ENCODE data around the gene ITGB6.
"Not testable (repeated sequence)": the region's sequence is repeated elsewhere in the genome, so short reads cannot be mapped to it uniquely, and the experiment has no call there.

ITGB6 gene

GRCh38 chr2:160180172-160180571 lies 19.9 kb downstream of the ITGB6 start:
- no peak overlapping the region for H3K4me3 ChIP-seq (ENCODE audit: low read length)
- TF ChIP-seq ZNF274 (IDR thresholded peaks at IDR 0.05; ENCODE audit: low read depth, low read length) = no peak

- no peak overlapping the region for H3K4me3 ChIP-seq (ENCODE audit: low read length)
- TF ChIP-seq ZNF274 (IDR thresholded peaks at IDR 0.05; ENCODE audit: low read depth, low read length) = no peak
These were observed 24.6 kb downstream of the ITGB6 start for GRCh38 chr2:160175169-160176134.

- H3K4me3 ChIP-seq (ENCODE audit: low read length) = no peak overlapping the region
- TF ChIP-seq ZNF274 (IDR thresholded peaks at IDR 0.05; ENCODE audit: low read depth, low read length) = no peak
These were observed 25.8 kb downstream of the ITGB6 start for GRCh38 chr2:160174322-160174721.

DNA sequence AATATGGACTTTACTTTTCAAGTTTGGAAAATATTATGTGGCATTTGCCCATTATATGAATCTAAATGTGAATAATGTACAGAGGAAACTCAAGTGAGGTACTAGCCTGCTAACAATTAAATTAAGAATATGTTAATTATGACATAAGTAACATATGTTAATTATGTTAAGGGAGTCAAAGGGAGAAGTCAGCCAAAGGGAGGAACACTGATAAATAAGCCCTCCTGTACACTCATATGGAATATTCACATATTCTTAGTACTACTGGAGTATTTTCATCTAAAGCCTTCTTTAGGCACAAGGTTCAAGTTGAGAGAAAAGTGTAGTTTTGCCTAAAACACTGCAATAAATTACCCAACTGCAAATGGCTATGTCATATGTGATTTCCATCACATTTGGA lies 30.1 kb downstream of the ITGB6 start:
- TF ChIP-seq ZNF274 (IDR thresholded peaks at IDR 0.05; ENCODE audit: low read depth, low read length) = no peak
- no peak overlapping the region for H3K4me3 ChIP-seq (ENCODE audit: low read length)

GRCh38 chr2:160169471-160169870 lies 30.6 kb downstream of the ITGB6 start:
- TF ChIP-seq ZNF274 (IDR thresholded peaks at IDR 0.05; ENCODE audit: low read depth, low read length) = no peak
- no peak overlapping the region for H3K4me3 ChIP-seq (ENCODE audit: low read length)

DNA sequence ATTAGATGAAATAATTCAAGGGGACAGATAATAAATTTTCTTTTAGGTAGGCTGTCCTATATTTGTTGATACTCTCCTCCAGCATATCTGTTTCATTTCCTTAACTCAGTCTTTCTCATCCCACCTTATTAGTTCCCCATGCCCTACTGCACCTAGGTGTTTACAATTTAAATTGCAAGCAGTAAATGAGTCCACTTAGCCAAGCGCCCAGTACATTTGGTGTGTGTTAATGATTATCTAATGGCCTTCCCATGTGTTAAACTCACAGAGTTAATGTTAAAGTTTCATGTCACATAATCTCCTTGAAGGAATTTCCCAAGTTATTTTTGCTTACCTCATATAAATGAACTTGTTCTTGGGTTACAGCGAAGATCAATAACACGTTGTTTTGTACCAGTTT lies 31.2 kb downstream of the ITGB6 start:
- no peak overlapping the region for H3K4me3 ChIP-seq (ENCODE audit: low read length)
- TF ChIP-seq ZNF274 (IDR thresholded peaks at IDR 0.05; ENCODE audit: low read depth, low read length) = no peak

DNA sequence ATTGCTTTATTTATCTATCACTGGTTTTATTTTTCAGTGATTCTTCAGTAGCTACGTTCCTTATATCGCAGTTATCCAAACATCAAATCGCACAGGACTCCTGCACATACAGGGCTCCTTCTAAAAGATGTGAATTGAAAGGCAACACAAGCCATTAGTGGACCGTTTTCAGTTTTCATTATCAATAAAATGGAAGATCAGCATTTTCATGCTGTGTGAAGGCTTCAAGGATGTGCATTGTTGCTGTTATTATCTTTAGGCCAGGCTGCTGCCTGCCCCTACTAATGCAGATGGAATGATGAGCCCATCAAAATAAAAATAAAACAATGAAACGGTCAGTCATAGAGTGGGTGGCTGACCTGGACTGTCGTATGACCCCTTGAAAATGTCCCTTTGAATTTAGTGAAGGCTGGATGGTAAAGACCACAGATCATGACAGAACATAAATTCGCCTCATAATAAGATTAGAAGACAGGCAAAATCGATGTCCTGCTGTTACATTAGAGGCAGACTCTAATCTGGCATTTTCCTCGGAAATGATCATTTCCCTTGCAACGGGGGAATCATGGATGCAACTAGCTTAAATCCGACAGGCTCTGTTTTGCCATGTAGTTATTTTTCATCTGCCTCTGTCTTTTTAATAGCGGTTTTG lies 32.9 kb downstream of the ITGB6 start:
- no peak for TF ChIP-seq ZNF274 (IDR thresholded peaks at IDR 0.05; ENCODE audit: low read depth, low read length)
- H3K4me3 ChIP-seq (ENCODE audit: low read length) = no peak overlapping the region

DNA sequence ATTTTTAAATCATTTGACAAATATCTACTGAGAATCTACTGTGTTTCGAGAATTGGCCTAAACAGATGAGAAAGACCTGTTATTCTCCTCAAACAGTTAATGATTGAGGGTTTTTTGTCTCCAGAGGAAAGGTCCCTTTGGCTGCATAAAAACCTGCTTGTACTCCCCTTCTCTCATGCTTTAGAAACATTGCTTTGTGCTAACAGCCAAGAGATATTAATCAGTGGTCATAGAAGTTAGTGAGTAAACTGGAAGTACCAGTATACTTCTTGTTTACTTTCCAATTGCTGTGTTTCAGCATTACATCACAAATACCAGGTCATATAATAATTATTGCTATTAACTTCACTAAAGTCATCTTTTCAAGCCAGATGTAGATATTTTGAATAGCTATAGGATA lies 34.1 kb downstream of the ITGB6 start:
- TF ChIP-seq ZNF274 (IDR thresholded peaks at IDR 0.05; ENCODE audit: low read depth, low read length) = no peak
- H3K4me3 ChIP-seq (ENCODE audit: low read length) = no peak overlapping the region

GRCh38 chr2:160165081-160165480 lies 35.0 kb downstream of the ITGB6 start:
- no peak for TF ChIP-seq ZNF274 (IDR thresholded peaks at IDR 0.05; ENCODE audit: low read depth, low read length)
- no peak overlapping the region for H3K4me3 ChIP-seq (ENCODE audit: low read length)

GRCh38 chr2:160157861-160158829 lies 41.9 kb downstream of the ITGB6 start:
- no peak overlapping the region for H3K4me3 ChIP-seq (ENCODE audit: low read length)
- no peak for TF ChIP-seq ZNF274 (IDR thresholded peaks at IDR 0.05; ENCODE audit: low read depth, low read length)

DNA sequence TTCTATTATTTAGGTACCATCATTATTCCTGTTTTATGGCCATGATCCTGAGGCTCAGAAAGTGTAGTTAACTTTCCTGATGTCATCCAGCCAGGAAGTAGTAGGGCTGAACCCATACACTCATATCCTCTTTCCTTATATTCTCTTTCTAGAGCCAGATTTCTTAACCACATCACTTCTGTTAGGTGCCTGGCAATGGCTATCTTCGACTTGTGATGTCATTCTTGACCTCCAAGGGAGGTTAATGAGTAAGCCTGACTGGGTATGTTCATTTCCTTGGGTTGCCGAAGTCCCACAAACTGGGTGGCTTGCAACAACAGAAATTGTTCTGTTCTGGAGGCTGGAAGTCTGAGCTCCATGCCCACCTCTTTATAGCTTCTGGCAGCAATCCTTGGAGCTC lies 43.4 kb downstream of the ITGB6 start:
- TF ChIP-seq ZNF274 (IDR thresholded peaks at IDR 0.05; ENCODE audit: low read depth, low read length) = no peak
- H3K4me3 ChIP-seq (ENCODE audit: low read length) = no peak overlapping the region

- TF ChIP-seq ZNF274 (IDR thresholded peaks at IDR 0.05; ENCODE audit: low read depth, low read length) = no peak
- H3K4me3 ChIP-seq (ENCODE audit: low read length) = no peak overlapping the region
These were observed 44.0 kb downstream of the ITGB6 start for GRCh38 chr2:160156100-160156499.

GRCh38 chr2:160148419-160148818 lies 51.7 kb downstream of the ITGB6 start:
- not testable (repeated sequence) for H3K4me3 ChIP-seq (ENCODE audit: low read length)

GRCh38 chr2:160145471-160145870 lies 54.6 kb downstream of the ITGB6 start:
- H3K4me3 ChIP-seq (ENCODE audit: low read length) = no peak overlapping the region
- TF ChIP-seq ZNF274 (IDR thresholded peaks at IDR 0.05; ENCODE audit: low read depth, low read length) = no peak

Measured in GM08714 (cell line).